Measurements from ENCODE around the gene CNIH3. TPM values are rescaled to one million over a fixed set of nuclear protein-coding genes. Genes with fewer than 3 reads are reported as not detected.
"Not testable (repeated sequence)": the region's sequence is repeated elsewhere in the genome, so short reads cannot be mapped to it uniquely, and the experiment has no call there.

The CNIH3 gene
- total RNA-seq = 1 to 10 TPM; 1.1 to 1.6 TPM
- polyA plus RNA-seq = 1.5 TPM

GRCh38 chr1:224615861-224616755, at the start of gene CNIH3:
CNIH3 (plus strand) TSS chr1:224616317; CDS start chr1:224617175, 858 bp downstream.
- Mint-ChIP-seq H3K36me3 (no peaks in the 10 kb centered on the region), H3K27me3 (peaks cover 44 to 66% of the 10 kb centered on the region in 2 donors), H3K9me3 (no peaks in the 10 kb centered on the region), H3K4me3 (peak within 1 kb of the TSS; percentile 71 to 91 (median 77)), H3K27ac (peak within 1 kb of the TSS in 5 of 8 donors; percentile 5 to 58 (median 54)), H3K4me1 (peaks cover 24 to 38% (median 31%) of the 10 kb centered on the region in 3 donors)
- H3K27me3 ChIP-seq (ENCODE audit: insufficient read depth, low read length, poor library complexity, severe bottlenecking) = peaks cover 35% of the 10 kb centered on the region
- H3K27ac ChIP-seq (ENCODE audit: low read depth, low read length) = no peak within 1 kb of the TSS
- no peaks in the 10 kb centered on the region for H3K36me3 ChIP-seq (ENCODE audit: insufficient read depth, low read length)
- CTCF ChIA-PET = no interaction called here
- no peaks in the 10 kb centered on the region for H3K9me3 ChIP-seq (ENCODE audit: low read length)
- peak in 4 of 5 donors; percentile 10 to 56 (median 28) for DNase-seq
- H3K4me3 ChIP-seq (ENCODE audit: low read length) = peak within 1 kb of the TSS; percentile 23
- H3K4me1 ChIP-seq (ENCODE audit: insufficient read depth, low read length) = peaks cover 25% of the 10 kb centered on the region
- POLR2A ChIA-PET = no interaction called here

DNA sequence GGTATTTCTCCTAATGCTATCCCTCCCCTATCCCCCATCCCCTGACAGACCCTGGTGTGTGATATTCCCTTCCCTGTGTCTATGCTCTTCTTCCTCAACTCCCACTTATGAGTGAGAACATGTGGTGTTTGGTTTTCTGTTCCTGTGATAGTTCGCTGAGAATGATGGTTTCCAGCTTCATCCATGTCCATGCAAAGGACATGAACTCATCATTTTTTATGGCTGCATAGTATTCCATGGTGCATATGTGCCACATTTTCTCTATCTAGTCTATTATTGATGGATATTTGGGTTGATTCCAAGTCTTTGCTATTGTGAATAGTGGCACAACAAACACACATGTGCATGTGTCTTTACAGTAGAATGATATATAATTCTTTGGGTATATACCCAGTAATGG, 49.6 kb upstream of the CNIH3 start:
- H3K9me3 ChIP-seq (ENCODE audit: low read length); H3K4me3 ChIP-seq (ENCODE audit: low read length); H3K4me1 Mint-ChIP-seq; H3K36me3 Mint-ChIP-seq; H3K27me3 ChIP-seq (ENCODE audit: insufficient read depth, low read length, poor library complexity, severe bottlenecking); H3K27ac Mint-ChIP-seq; H3K36me3 ChIP-seq (ENCODE audit: insufficient read depth, low read length); CTCF ChIA-PET; POLR2A ChIA-PET; H3K27me3 Mint-ChIP-seq; H3K4me1 ChIP-seq (ENCODE audit: insufficient read depth, low read length); H3K9me3 Mint-ChIP-seq; DNase-seq; H3K27ac ChIP-seq (ENCODE audit: low read depth, low read length); H3K4me3 Mint-ChIP-seq: not testable (repeated sequence)

DNA sequence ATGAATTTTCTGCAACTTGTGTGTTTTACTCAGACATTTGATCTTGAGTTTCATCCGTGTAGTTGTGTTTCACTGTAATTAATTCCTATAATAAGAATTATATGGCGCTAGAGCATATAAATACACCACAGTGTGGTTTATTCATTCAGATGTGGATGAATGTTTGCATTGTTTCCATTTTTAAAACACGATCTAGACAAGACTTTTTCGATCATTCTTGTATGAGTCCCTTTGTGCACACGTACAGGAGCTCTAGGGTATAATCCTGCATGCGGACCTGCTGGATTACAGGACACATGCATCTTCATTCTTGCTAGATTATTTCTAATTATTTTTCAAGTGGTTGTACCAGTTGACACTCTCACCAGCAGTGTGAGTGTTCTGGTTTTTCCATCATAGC, 46.8 kb upstream of the CNIH3 start:
- DNase-seq = no peak

GRCh38 chr1:224571975-224572374, 44.1 kb upstream of the CNIH3 start:
- H3K9me3 Mint-ChIP-seq; H3K4me1 Mint-ChIP-seq; DNase-seq; H3K36me3 Mint-ChIP-seq; H3K36me3 ChIP-seq (ENCODE audit: insufficient read depth, low read length); H3K4me1 ChIP-seq (ENCODE audit: insufficient read depth, low read length); H3K27me3 ChIP-seq (ENCODE audit: insufficient read depth, low read length, poor library complexity, severe bottlenecking); POLR2A ChIA-PET; H3K27ac ChIP-seq (ENCODE audit: low read depth, low read length); H3K4me3 ChIP-seq (ENCODE audit: low read length); CTCF ChIA-PET; H3K9me3 ChIP-seq (ENCODE audit: low read length); H3K4me3 Mint-ChIP-seq; H3K27ac Mint-ChIP-seq: not testable (repeated sequence)
- H3K27me3 Mint-ChIP-seq = peaks cover 6 to 24% of the 10 kb centered on the region in 2 donors

More for the DNA sequence above, 46.8 kb upstream of the CNIH3 start:
- no peaks in the 10 kb centered on the region for H3K9me3 ChIP-seq (ENCODE audit: low read length)
- no peaks in the 10 kb centered on the region for H3K4me1 Mint-ChIP-seq
- POLR2A ChIA-PET = no interaction called here
- no peak overlapping the region for H3K27ac Mint-ChIP-seq
- CTCF ChIA-PET = interaction anchor here (1.3 kb wide), 1 partner anchor 75 kb away, joined by 4 read pairs; no protein-coding TSS in a partner anchor
- H3K4me3 ChIP-seq (ENCODE audit: low read length) = no peak overlapping the region
- no peaks in the 10 kb centered on the region for H3K27me3 ChIP-seq (ENCODE audit: insufficient read depth, low read length, poor library complexity, severe bottlenecking)
- H3K4me1 ChIP-seq (ENCODE audit: insufficient read depth, low read length) = no peaks in the 10 kb centered on the region
- no peaks in the 10 kb centered on the region for H3K36me3 ChIP-seq (ENCODE audit: insufficient read depth, low read length)
- H3K27me3 Mint-ChIP-seq = peaks cover 6 to 18% of the 10 kb centered on the region in 2 donors
- no peak overlapping the region for H3K27ac ChIP-seq (ENCODE audit: low read depth, low read length)
- H3K36me3 Mint-ChIP-seq = peaks cover 0 to 4% (median 0%) of the 10 kb centered on the region in 3 donors
- H3K4me3 Mint-ChIP-seq = no peak overlapping the region
- no peaks in the 10 kb centered on the region for H3K9me3 Mint-ChIP-seq

DNA sequence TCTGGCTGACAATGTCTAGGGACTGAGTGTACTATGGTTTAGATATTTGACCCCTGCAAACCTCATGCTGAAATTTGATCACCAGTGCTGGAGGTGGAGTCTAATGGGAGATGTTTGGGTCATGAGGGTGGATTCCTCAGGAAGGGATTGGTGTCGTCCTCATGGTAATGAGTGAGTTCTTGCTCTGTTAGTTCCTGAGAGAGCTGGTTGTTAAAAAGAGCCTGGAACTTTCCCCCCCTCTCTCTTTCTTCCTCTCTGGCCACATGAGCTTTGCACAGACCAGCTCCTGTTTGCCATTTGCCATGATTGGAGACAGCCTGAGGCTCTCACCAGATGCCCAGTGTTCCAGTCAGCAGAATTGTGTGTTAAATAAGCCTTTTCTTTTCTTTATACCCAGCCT, 36.6 kb upstream of the CNIH3 start:
- ChIA-PET POLR2A (no interaction called here), CTCF (no interaction called here)
- no peak overlapping the region for H3K27ac Mint-ChIP-seq
- Histone ChIP-seq H3K27me3 (ENCODE audit: insufficient read depth, low read length, poor library complexity, severe bottlenecking) (no peaks in the 10 kb centered on the region), H3K4me1 (ENCODE audit: insufficient read depth, low read length) (no peaks in the 10 kb centered on the region), H3K9me3 (ENCODE audit: low read length) (no peaks in the 10 kb centered on the region), H3K27ac (ENCODE audit: low read depth, low read length) (no peak overlapping the region), H3K36me3 (ENCODE audit: insufficient read depth, low read length) (no peaks in the 10 kb centered on the region), H3K4me3 (ENCODE audit: low read length) (no peak overlapping the region)
- peaks cover 0 to 7% (median 4%) of the 10 kb centered on the region in 3 donors for H3K36me3 Mint-ChIP-seq
- peaks cover 10 to 16% (median 14%) of the 10 kb centered on the region in 5 donors for H3K9me3 Mint-ChIP-seq
- no peaks in the 10 kb centered on the region for H3K4me1 Mint-ChIP-seq
- no peak overlapping the region for H3K4me3 Mint-ChIP-seq
- DNase-seq = no peak
- peaks cover 3 to 31% of the 10 kb centered on the region in 2 donors for H3K27me3 Mint-ChIP-seq

- Mint-ChIP-seq H3K27ac (peak overlapping the region in 1 of 8 donors; percentile 39), H3K4me1 (no peaks in the 10 kb centered on the region), H3K9me3 (peaks cover 10 to 16% (median 14%) of the 10 kb centered on the region in 5 donors), H3K27me3 (peaks cover 4 to 31% of the 10 kb centered on the region in 2 donors), H3K4me3 (no peak overlapping the region), H3K36me3 (peaks cover 0 to 7% (median 4%) of the 10 kb centered on the region in 3 donors)
- ChIA-PET CTCF (no interaction called here), POLR2A (no interaction called here)
- Histone ChIP-seq H3K4me1 (ENCODE audit: insufficient read depth, low read length) (no peaks in the 10 kb centered on the region), H3K9me3 (ENCODE audit: low read length) (no peaks in the 10 kb centered on the region), H3K27ac (ENCODE audit: low read depth, low read length) (no peak overlapping the region), H3K27me3 (ENCODE audit: insufficient read depth, low read length, poor library complexity, severe bottlenecking) (no peaks in the 10 kb centered on the region), H3K4me3 (ENCODE audit: low read length) (no peak overlapping the region), H3K36me3 (ENCODE audit: insufficient read depth, low read length) (no peaks in the 10 kb centered on the region)
- no peak for DNase-seq
Observed at GRCh38 chr1:224580006-224580405, 36.1 kb upstream of the CNIH3 start.

DNA sequence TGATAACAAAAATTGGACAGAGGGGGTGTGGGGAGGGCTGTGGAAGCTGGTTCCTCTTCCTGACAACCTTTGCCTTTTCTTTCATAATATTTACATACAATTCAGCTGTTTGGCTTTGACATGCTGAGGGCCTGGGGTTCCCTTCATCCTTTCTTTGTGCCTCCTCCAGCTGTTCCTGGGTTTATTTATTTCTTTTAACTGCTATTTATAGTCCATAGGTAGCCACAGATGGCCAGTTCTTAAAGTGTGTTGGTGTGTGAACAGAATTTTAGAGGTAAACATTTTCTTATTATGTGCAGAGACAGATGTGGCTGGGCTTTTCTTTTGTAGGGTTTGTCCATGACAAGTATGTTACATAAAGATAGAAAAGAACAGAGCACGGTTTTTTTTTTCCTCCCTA, 34.1 kb upstream of the CNIH3 start:
- DNase-seq = no peak
- H3K9me3 ChIP-seq (ENCODE audit: low read length) = no peaks in the 10 kb centered on the region
- H3K27ac Mint-ChIP-seq = no peak overlapping the region
- CTCF ChIA-PET = no interaction called here
- H3K4me3 ChIP-seq (ENCODE audit: low read length) = no peak overlapping the region
- no peaks in the 10 kb centered on the region for H3K4me1 ChIP-seq (ENCODE audit: insufficient read depth, low read length)
- no peak overlapping the region for H3K27ac ChIP-seq (ENCODE audit: low read depth, low read length)
- no peaks in the 10 kb centered on the region for H3K36me3 ChIP-seq (ENCODE audit: insufficient read depth, low read length)
- H3K27me3 ChIP-seq (ENCODE audit: insufficient read depth, low read length, poor library complexity, severe bottlenecking) = no peaks in the 10 kb centered on the region
- H3K27me3 Mint-ChIP-seq = peaks cover 7 to 25% of the 10 kb centered on the region in 2 donors
- POLR2A ChIA-PET = no interaction called here
- H3K4me1 Mint-ChIP-seq = no peaks in the 10 kb centered on the region
- H3K36me3 Mint-ChIP-seq = peaks cover 0 to 9% (median 4%) of the 10 kb centered on the region in 3 donors
- H3K9me3 Mint-ChIP-seq = peaks cover 2 to 10% (median 6%) of the 10 kb centered on the region in 5 donors
- H3K4me3 Mint-ChIP-seq = no peak overlapping the region

DNA sequence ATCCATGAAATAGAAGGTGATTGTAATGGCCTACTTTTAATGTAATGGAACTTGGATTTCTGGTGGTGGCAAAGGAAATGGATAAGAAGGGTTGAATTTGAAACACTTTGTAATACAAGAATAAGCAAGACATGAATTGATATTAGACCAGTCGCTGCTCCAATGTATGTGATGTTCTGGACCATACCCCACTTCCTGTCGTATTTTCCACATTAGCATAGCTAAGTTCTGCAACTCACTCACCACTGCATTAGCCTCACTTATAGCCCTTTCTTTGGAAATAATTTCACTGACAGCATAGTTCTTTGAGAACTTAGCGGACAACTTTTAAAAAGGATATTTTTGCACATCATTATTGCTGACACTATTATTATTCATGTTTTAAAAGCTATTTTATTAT, 32.3 kb upstream of the CNIH3 start:
- H3K4me3 Mint-ChIP-seq = no peak overlapping the region
- Histone ChIP-seq H3K4me3 (ENCODE audit: low read length) (no peak overlapping the region), H3K27ac (ENCODE audit: low read depth, low read length) (no peak overlapping the region), H3K4me1 (ENCODE audit: insufficient read depth, low read length) (no peaks in the 10 kb centered on the region), H3K9me3 (ENCODE audit: low read length) (no peaks in the 10 kb centered on the region), H3K27me3 (ENCODE audit: insufficient read depth, low read length, poor library complexity, severe bottlenecking) (no peaks in the 10 kb centered on the region), H3K36me3 (ENCODE audit: insufficient read depth, low read length) (no peaks in the 10 kb centered on the region)
- peaks cover 0 to 2% (median 0%) of the 10 kb centered on the region in 5 donors for H3K9me3 Mint-ChIP-seq
- no peak overlapping the region for H3K27ac Mint-ChIP-seq
- H3K36me3 Mint-ChIP-seq = peaks cover 0 to 7% (median 4%) of the 10 kb centered on the region in 3 donors
- ChIA-PET CTCF (no interaction called here), POLR2A (interaction anchor here (0.5 kb wide), 1 partner anchor 349 kb away, joined by 3 read pairs; no protein-coding TSS in a partner anchor)
- DNase-seq = no peak
- H3K4me1 Mint-ChIP-seq = no peaks in the 10 kb centered on the region
- peaks cover 9 to 16% of the 10 kb centered on the region in 2 donors for H3K27me3 Mint-ChIP-seq
